ENCODE results near the gene PLP1.

GRCh38 chrX:103729015-103729414 is 47.6 kb upstream of the PLP1 start:
- TF ChIP-seq GATA2 (IDR thresholded peaks at IDR 0.05; ENCODE audit: insufficient read depth, insufficient read length, low read depth, low read length) = no peak
- TF ChIP-seq EZH2 (IDR thresholded peaks at IDR 0.05; ENCODE audit: borderline replicate concordance, low read depth, low read length, severe bottlenecking) = no peak
- no peak for TF ChIP-seq POLR2A (IDR thresholded peaks at IDR 0.05; ENCODE audit: low read depth, low read length)
- TF ChIP-seq CTCF (IDR thresholded peaks at IDR 0.05; ENCODE audit: extremely low read depth in 1 of 2, insufficient read depth in 1 of 2, low read depth in 1 of 2, low read length in 2 of 2) = no peak
- no peak for TF ChIP-seq POLR2AphosphoS5 (IDR thresholded peaks at IDR 0.05; ENCODE audit: insufficient read depth, low read depth, low read length)
- TF ChIP-seq JUN (IDR thresholded peaks at IDR 0.05; ENCODE audit: borderline replicate concordance, insufficient read depth, insufficient read length, low read depth) = no peak
- no peak for TF ChIP-seq FOS (IDR thresholded peaks at IDR 0.05; ENCODE audit: borderline replicate concordance, insufficient read depth, low read length)

All from endothelial cell of umbilical vein (primary cell).